Activated CD4-positive, alpha-beta memory T cell treated with anti-CD3 and anti-CD28 coated beads, Interleukin-2, amount 10 ng/mL, durations not matched to agents 7 days and 5 days (primary cell): Measurements from ENCODE around the gene KAZN. TPM values are rescaled to one million over a fixed set of nuclear protein-coding genes. Genes with fewer than 3 reads are reported as not detected.

Experiments used
- CTCF ChIA-PET: fragments of 350-600 bp; sonication (Branson Sonifier 250); formaldehyde crosslinking; loops from one replicate; lab custom pipeline; 2021; ENCODE audit warnings: antibody characterized with exemption, inconsistent platforms; lab: Charles Lee
- POLR2A ChIA-PET: fragments of 350-600 bp; sonication (Branson Sonifier 250); formaldehyde crosslinking; loops from one replicate; lab custom pipeline; 2021; ENCODE audit warnings: antibody characterized with exemption; lab: Charles Lee
- DNase-seq: peaks from one replicate; pipeline ENCODE4 v3.0.0-alpha.2; 2020
- H3K27ac Mint-ChIP-seq: one replicate; pipeline ENCODE4 v1.8.0; 2021; ENCODE audit warnings: mild to moderate bottlenecking, mixed read lengths
- H3K27me3 Mint-ChIP-seq: one replicate; pipeline ENCODE4 v1.8.0; 2021; ENCODE audit warnings: mixed read lengths
- H3K36me3 Mint-ChIP-seq: one replicate; pipeline ENCODE4 v1.8.0; 2021; ENCODE audit warnings: low read depth, mixed read lengths
- H3K4me1 Mint-ChIP-seq: one replicate; pipeline ENCODE4 v1.8.0; 2021; ENCODE audit warnings: mixed read lengths
- H3K4me3 Mint-ChIP-seq: one replicate; pipeline ENCODE4 v1.8.0; 2021; ENCODE audit warnings: mild to moderate bottlenecking, mixed read lengths
- H3K9me3 Mint-ChIP-seq: one replicate; pipeline ENCODE4 v1.8.0; 2021; ENCODE audit warnings: mixed read lengths
- total RNA-seq, 2 experiments: library from RNA; stranded (reverse); gene quantifications; one replicate each; pipeline ENCODE4 v1.2.3, GENCODE V29; 2021

KAZN gene
- total RNA-seq, 2 experiments from 2014 or later = 0.30 to 0.43 TPM

- ChIA-PET CTCF (no interaction called here), POLR2A (no interaction called here)
- H3K27me3 Mint-ChIP-seq = no peaks in the 10 kb centered on the region
- H3K4me1 Mint-ChIP-seq = no peaks in the 10 kb centered on the region
- no peak overlapping the region for H3K4me3 Mint-ChIP-seq
- peaks cover 5% of the 10 kb centered on the region for H3K9me3 Mint-ChIP-seq
- no peak for DNase-seq
- H3K36me3 Mint-ChIP-seq = no peaks in the 10 kb centered on the region
- no peak overlapping the region for H3K27ac Mint-ChIP-seq
Measured at GRCh38 chr1:14707531-14708445, 109.3 kb downstream of the KAZN start.

GRCh38 chr1:14710331-14710730 lies 111.8 kb downstream of the KAZN start:
- H3K27me3 Mint-ChIP-seq = no peaks in the 10 kb centered on the region
- CTCF ChIA-PET = no interaction called here

GRCh38 chr1:14712136-14712535 lies 113.7 kb downstream of the KAZN start:
- H3K9me3 Mint-ChIP-seq = peaks cover 5% of the 10 kb centered on the region
- no peak overlapping the region for H3K4me3 Mint-ChIP-seq
- no peaks in the 10 kb centered on the region for H3K27me3 Mint-ChIP-seq
- H3K4me1 Mint-ChIP-seq = no peaks in the 10 kb centered on the region
- DNase-seq = no peak
- H3K36me3 Mint-ChIP-seq = no peaks in the 10 kb centered on the region
- POLR2A ChIA-PET = no interaction called here
- CTCF ChIA-PET = no interaction called here
- H3K27ac Mint-ChIP-seq = no peak overlapping the region

More at GRCh38 chr1:14710331-14710730, 111.8 kb downstream of the KAZN start:
- POLR2A ChIA-PET = no interaction called here
- no peak overlapping the region for H3K27ac Mint-ChIP-seq
- H3K4me3 Mint-ChIP-seq = no peak overlapping the region
- no peaks in the 10 kb centered on the region for H3K36me3 Mint-ChIP-seq
- no peak for DNase-seq
- no peaks in the 10 kb centered on the region for H3K4me1 Mint-ChIP-seq
- H3K9me3 Mint-ChIP-seq = peaks cover 5% of the 10 kb centered on the region

DNA sequence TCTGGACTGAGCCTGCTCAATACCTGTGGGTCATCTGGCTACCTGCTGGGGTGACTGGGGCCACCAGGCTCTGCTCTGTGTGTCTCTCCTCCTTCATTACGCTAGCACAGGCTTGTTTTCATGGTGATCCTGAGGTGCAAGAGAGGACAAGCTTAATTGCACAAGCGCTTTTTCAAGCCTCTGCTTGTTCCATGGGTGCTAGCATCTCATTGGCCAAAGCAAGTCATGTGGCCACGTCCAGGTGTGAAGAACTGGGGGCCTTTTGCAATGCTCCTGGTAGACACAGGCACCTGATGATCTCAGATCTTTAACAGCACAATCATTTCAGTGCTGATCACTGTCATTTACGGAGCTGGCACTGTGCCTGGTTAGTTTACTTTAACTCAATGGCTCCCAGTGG lies 114.6 kb downstream of the KAZN start:
- Mint-ChIP-seq H3K9me3 (peaks cover 4% of the 10 kb centered on the region), H3K36me3 (no peaks in the 10 kb centered on the region), H3K27ac (no peak overlapping the region), H3K27me3 (no peaks in the 10 kb centered on the region), H3K4me3 (no peak overlapping the region), H3K4me1 (no peaks in the 10 kb centered on the region)
- CTCF ChIA-PET = no interaction called here
- DNase-seq = no peak
- POLR2A ChIA-PET = no interaction called here

DNA sequence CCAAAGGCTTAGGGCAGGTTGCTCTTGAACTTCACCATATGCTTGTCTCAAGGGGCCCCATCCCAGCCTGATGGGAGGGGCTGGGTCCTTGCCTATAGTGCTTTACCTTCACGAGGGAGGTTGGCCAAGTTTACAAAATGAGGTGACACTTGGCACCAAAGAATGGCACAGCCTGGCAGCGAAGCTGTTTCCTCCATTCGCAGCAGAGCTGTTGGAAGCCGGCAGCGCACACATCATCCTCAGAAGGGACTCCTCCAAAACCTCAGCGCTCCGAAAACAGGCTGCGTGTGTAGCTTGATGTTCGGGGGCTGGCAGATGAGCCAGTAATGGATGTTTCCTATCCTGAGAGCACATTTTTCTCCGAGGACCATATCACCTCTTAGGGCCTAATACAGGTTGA lies 116.8 kb downstream of the KAZN start:
- H3K27ac Mint-ChIP-seq = no peak overlapping the region
- H3K9me3 Mint-ChIP-seq = peaks cover 7% of the 10 kb centered on the region
- ChIA-PET POLR2A (no interaction called here), CTCF (no interaction called here)
- H3K4me3 Mint-ChIP-seq = no peak overlapping the region
- no peak for DNase-seq
- H3K27me3 Mint-ChIP-seq = no peaks in the 10 kb centered on the region
- no peaks in the 10 kb centered on the region for H3K4me1 Mint-ChIP-seq
- no peaks in the 10 kb centered on the region for H3K36me3 Mint-ChIP-seq

GRCh38 chr1:14715802-14716201 lies 117.3 kb downstream of the KAZN start:
- ChIA-PET POLR2A (no interaction called here), CTCF (no interaction called here)
- no peaks in the 10 kb centered on the region for H3K27me3 Mint-ChIP-seq
- H3K4me1 Mint-ChIP-seq = no peaks in the 10 kb centered on the region
- H3K4me3 Mint-ChIP-seq = no peak overlapping the region
- no peaks in the 10 kb centered on the region for H3K36me3 Mint-ChIP-seq
- H3K27ac Mint-ChIP-seq = no peak overlapping the region
- DNase-seq = no peak
- H3K9me3 Mint-ChIP-seq = peaks cover 7% of the 10 kb centered on the region

GRCh38 chr1:14716474-14716873 lies 118.0 kb downstream of the KAZN start:
- ChIA-PET POLR2A (no interaction called here), CTCF (no interaction called here)
- Mint-ChIP-seq H3K9me3 (peaks cover 7% of the 10 kb centered on the region), H3K4me1 (no peaks in the 10 kb centered on the region), H3K27ac (no peak overlapping the region), H3K4me3 (no peak overlapping the region), H3K36me3 (no peaks in the 10 kb centered on the region), H3K27me3 (no peaks in the 10 kb centered on the region)
- no peak for DNase-seq

- Mint-ChIP-seq H3K4me3 (no peak overlapping the region), H3K27me3 (no peaks in the 10 kb centered on the region), H3K36me3 (no peaks in the 10 kb centered on the region), H3K27ac (no peak overlapping the region), H3K4me1 (no peaks in the 10 kb centered on the region), H3K9me3 (peaks cover 7% of the 10 kb centered on the region)
- POLR2A ChIA-PET = no interaction called here
- CTCF ChIA-PET = no interaction called here
- DNase-seq = no peak
Measured at GRCh38 chr1:14718476-14718875, 120.0 kb downstream of the KAZN start.

GRCh38 chr1:14723401-14723800 lies 124.9 kb downstream of the KAZN start:
- Mint-ChIP-seq H3K9me3 (peaks cover 5% of the 10 kb centered on the region), H3K27ac (no peak overlapping the region), H3K27me3 (no peaks in the 10 kb centered on the region), H3K4me1 (no peaks in the 10 kb centered on the region), H3K36me3 (no peaks in the 10 kb centered on the region), H3K4me3 (no peak overlapping the region)
- POLR2A ChIA-PET = no interaction called here
- no peak for DNase-seq
- CTCF ChIA-PET = no interaction called here

GRCh38 chr1:14724246-14724645 lies 125.8 kb downstream of the KAZN start:
- no peaks in the 10 kb centered on the region for H3K27me3 Mint-ChIP-seq
- H3K4me1 Mint-ChIP-seq = no peaks in the 10 kb centered on the region
- DNase-seq = no peak
- ChIA-PET CTCF (no interaction called here), POLR2A (no interaction called here)
- H3K9me3 Mint-ChIP-seq = peaks cover 3% of the 10 kb centered on the region
- H3K4me3 Mint-ChIP-seq = no peak overlapping the region
- H3K27ac Mint-ChIP-seq = no peak overlapping the region
- H3K36me3 Mint-ChIP-seq = no peaks in the 10 kb centered on the region

DNA sequence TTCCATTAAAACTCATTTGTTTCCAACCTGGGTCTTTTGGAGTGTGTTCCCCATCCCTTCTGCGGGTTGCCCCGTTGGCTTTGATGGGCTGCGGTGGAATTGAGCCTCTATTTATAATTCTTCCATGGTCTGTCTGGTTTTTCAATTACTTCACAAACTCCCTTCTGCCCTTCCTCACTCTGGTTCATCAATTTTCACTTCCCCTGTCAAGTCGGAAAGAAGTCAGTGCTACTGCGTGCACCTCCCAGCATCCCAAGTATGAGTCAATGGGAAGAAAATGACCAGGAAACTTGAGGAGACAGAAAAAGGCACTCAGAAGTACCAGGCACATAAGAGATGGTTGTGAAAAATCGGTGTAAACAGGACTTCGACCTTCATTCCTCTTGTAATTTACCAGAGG lies 126.2 kb downstream of the KAZN start:
- Mint-ChIP-seq H3K4me1 (no peaks in the 10 kb centered on the region), H3K9me3 (peaks cover 1% of the 10 kb centered on the region)
- POLR2A ChIA-PET = no interaction called here

GRCh38 chr1:14725238-14725637 lies 126.8 kb downstream of the KAZN start:
- CTCF ChIA-PET = no interaction called here
- no peaks in the 10 kb centered on the region for H3K27me3 Mint-ChIP-seq
- no peaks in the 10 kb centered on the region for H3K36me3 Mint-ChIP-seq
- H3K4me3 Mint-ChIP-seq = no peak overlapping the region
- POLR2A ChIA-PET = no interaction called here
- no peaks in the 10 kb centered on the region for H3K9me3 Mint-ChIP-seq
- no peak for DNase-seq
- H3K27ac Mint-ChIP-seq = no peak overlapping the region
- H3K4me1 Mint-ChIP-seq = no peaks in the 10 kb centered on the region

More for the DNA sequence above, 126.2 kb downstream of the KAZN start:
- CTCF ChIA-PET = no interaction called here
- no peak for DNase-seq
- Mint-ChIP-seq H3K27me3 (no peaks in the 10 kb centered on the region), H3K4me3 (no peak overlapping the region), H3K27ac (no peak overlapping the region), H3K36me3 (no peaks in the 10 kb centered on the region)

- POLR2A ChIA-PET = no interaction called here
- H3K27me3 Mint-ChIP-seq = no peaks in the 10 kb centered on the region
Measured at GRCh38 chr1:14725695-14726094, 127.2 kb downstream of the KAZN start.

DNA sequence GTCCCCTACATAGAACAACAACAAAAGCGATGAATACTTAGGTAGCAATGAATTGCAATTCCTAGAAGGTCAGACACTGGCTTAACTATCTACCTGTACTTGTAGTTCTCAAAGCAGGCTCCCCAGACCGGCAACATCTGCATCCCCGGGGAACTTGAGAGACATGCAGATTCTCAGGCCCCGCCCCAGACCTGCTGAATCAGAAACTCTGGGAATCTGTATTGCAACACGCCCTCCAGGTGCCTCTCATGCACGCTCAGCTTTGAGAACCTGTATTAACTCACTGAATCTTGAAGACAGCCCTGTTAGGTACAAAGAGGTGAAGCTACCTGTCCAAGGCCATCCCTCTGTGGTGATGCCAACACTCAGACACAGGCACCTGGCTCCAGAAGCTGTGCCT lies 128.1 kb downstream of the KAZN start:
- Mint-ChIP-seq H3K36me3 (no peaks in the 10 kb centered on the region), H3K9me3 (no peaks in the 10 kb centered on the region), H3K4me3 (no peak overlapping the region), H3K27ac (no peak overlapping the region), H3K4me1 (no peaks in the 10 kb centered on the region), H3K27me3 (no peaks in the 10 kb centered on the region)
- ChIA-PET CTCF (no interaction called here), POLR2A (no interaction called here)
- no peak for DNase-seq

More at GRCh38 chr1:14725695-14726094, 127.2 kb downstream of the KAZN start:
- H3K9me3 Mint-ChIP-seq = no peaks in the 10 kb centered on the region
- CTCF ChIA-PET = no interaction called here
- no peak for DNase-seq
- H3K4me3 Mint-ChIP-seq = no peak overlapping the region
- H3K27ac Mint-ChIP-seq = no peak overlapping the region
- no peaks in the 10 kb centered on the region for H3K36me3 Mint-ChIP-seq
- H3K4me1 Mint-ChIP-seq = no peaks in the 10 kb centered on the region
